Hepatocyte (in vitro differentiated cells): ENCODE measurements around the gene TOMM22. TPM values are rescaled to one million over a fixed set of nuclear protein-coding genes. Genes with fewer than 3 reads are reported as not detected.

ENCODE experiments used
- DNase-seq: peaks from one replicate; pipeline ENCODE4 v3.0.0-alpha.2; 2016; ENCODE audit warnings: low spot score
- H2AFZ ChIP-seq: fragments of 200-600 bp; sonication (generic); 2 replicates; pipeline ENCODE4 v1.6.0; 2016; ENCODE audit warnings: antibody characterized with exemption, mild to moderate bottlenecking
- H3K27ac ChIP-seq: fragments of 200-600 bp; sonication (generic); 2 replicates; pipeline ENCODE4 v1.5.1; 2016; ENCODE audit warnings: mild to moderate bottlenecking
- H3K27me3 ChIP-seq: fragments of 200-600 bp; sonication (generic); 2 replicates; pipeline ENCODE4 v1.6.1; 2016
- H3K36me3 ChIP-seq: fragments of 200-600 bp; sonication (generic); replicated peaks from 2 replicates; pipeline ENCODE4 v1.5.1; 2016; ENCODE audit warnings: low read depth; ENCODE audit not compliant: insufficient read depth
- H3K4me1 ChIP-seq: fragments of 200-600 bp; sonication (generic); 2 replicates; pipeline ENCODE4 v1.5.1; 2016; ENCODE audit warnings: mild to moderate bottlenecking, moderate library complexity; ENCODE audit not compliant: insufficient read depth
- H3K4me2 ChIP-seq: fragments of 200-600 bp; sonication (generic); 2 replicates; pipeline ENCODE4 v1.6.0; 2016
- H3K4me3 ChIP-seq: fragments of 200-600 bp; sonication (generic); 2 replicates; pipeline ENCODE4 v1.5.1; 2016; ENCODE audit warnings: mild to moderate bottlenecking
- H3K79me2 ChIP-seq: fragments of 200-600 bp; sonication (generic); 2 replicates; pipeline ENCODE4 v1.6.0; 2017; ENCODE audit warnings: mild to moderate bottlenecking
- H3K9me2 ChIP-seq: fragments of 200-600 bp; sonication (generic); replicated peaks from 2 replicates; pipeline ENCODE4 v1.6.0; 2017; ENCODE audit warnings: mild to moderate bottlenecking; ENCODE audit not compliant: insufficient read depth
- H3K9me3 ChIP-seq: fragments of 200-600 bp; sonication (generic); 2 replicates; pipeline ENCODE4 v1.5.1; 2016; ENCODE audit warnings: low read depth, mild to moderate bottlenecking
- H4K20me1 ChIP-seq: fragments of 200-600 bp; sonication (generic); 2 replicates; pipeline ENCODE4 v1.6.0; 2016; ENCODE audit warnings: mild to moderate bottlenecking; ENCODE audit not compliant: insufficient read depth, poor library complexity, severe bottlenecking
- CTCF ChIP-seq: fragments of 200-600 bp; sonication (generic); IDR thresholded peaks from 2 replicates; pipeline ENCODE4 v1.5.1; 2016; ENCODE audit warnings: antibody characterized with exemption, mild to moderate bottlenecking; ENCODE audit not compliant: poor library complexity
- EZH2 ChIP-seq: fragments of 200-600 bp; sonication (generic); IDR thresholded peaks from 2 replicates; pipeline ENCODE4 v1.6.1; 2016; ENCODE audit warnings: antibody characterized with exemption, mild to moderate bottlenecking, borderline replicate concordance
- EZH2phosphoT487 ChIP-seq: fragments of 200-600 bp; sonication (generic); IDR thresholded peaks from one replicate; pipeline ENCODE4 v1.6.1; 2018; ENCODE audit warnings: antibody characterized with exemption, mild to moderate bottlenecking, low read depth, moderate library complexity; ENCODE audit not compliant: unreplicated experiment, severe bottlenecking
- WGBS: methylation state at CpG from one replicate; pipeline ENCODE4 v1.1.6; 2016; ENCODE audit warnings: low lambda C conversion rate; ENCODE audit errors: missing lambda C conversion rate; 5-methylcytosine and 5-hydroxymethylcytosine counted together
- polyA plus RNA-seq: library from polyadenylated mRNA; unstranded; fragments of >200 nt; fragmentation: Nextera tagmentation; extraction: Ambion mirVana; gene quantifications from 2 replicates; pipeline ENCODE4 v1.2.1, GENCODE V29; 2016
- total RNA-seq: library from RNA; depleted of rRNA; stranded (reverse); fragments of >200 nt; gene quantifications from 2 replicates; pipeline ENCODE4 v1.2.3, GENCODE V29; 2014

Gene TOMM22
- total and polyA plus RNA-seq, 2 experiments from 2014 or later: 57.7 to 80.3 TPM

GRCh38 chr22:38704654-38705234 lies 23.0 kb downstream of the TOMM22 start:
- Histone ChIP-seq H3K27ac (peak overlapping the region; percentile 77), H3K4me1 (peaks cover 22% of the 10 kb centered on the region), H3K9me3 (no peaks in the 10 kb centered on the region), H3K9me2 (no peaks in the 10 kb centered on the region), H2AFZ (peak overlapping the region; percentile 1), H3K4me2 (peak overlapping the region; percentile 69), H3K36me3 (no peaks in the 10 kb centered on the region), H3K79me2 (peaks cover 42% of the 10 kb centered on the region), H3K27me3 (no peaks in the 10 kb centered on the region), H4K20me1 (peaks cover 33% of the 10 kb centered on the region), H3K4me3 (no peak overlapping the region)
- TF ChIP-seq EZH2phosphoT487: no peak
- no peak for TF ChIP-seq EZH2
- no peak for TF ChIP-seq CTCF
- WGBS: 20% methylated on average over 10 of the region's 10 CpGs
- no peak for DNase-seq

- H3K79me2 ChIP-seq: peaks cover 42% of the 10 kb centered on the region
- H2AFZ ChIP-seq: peak within 1 kb of the TSS; percentile 43
- H3K4me2 ChIP-seq: peak within 1 kb of the TSS; percentile 90
- H3K9me3 ChIP-seq: no peaks in the 10 kb centered on the region
- peaks cover 40% of the 10 kb centered on the region for H4K20me1 ChIP-seq
- H3K4me3 ChIP-seq: peak within 1 kb of the TSS; percentile 23
- TF ChIP-seq CTCF: no peak
- TF ChIP-seq EZH2phosphoT487: no peak
- TF ChIP-seq EZH2: no peak
- peak within 1 kb of the TSS; percentile 83 for H3K27ac ChIP-seq
- H3K9me2 ChIP-seq: no peaks in the 10 kb centered on the region
- WGBS: under 1% methylated on average over 55 of the region's 55 CpGs
- H3K4me1 ChIP-seq: peaks cover 22% of the 10 kb centered on the region
- DNase-seq: peak; percentile 100
- no peaks in the 10 kb centered on the region for H3K36me3 ChIP-seq
- no peaks in the 10 kb centered on the region for H3K27me3 ChIP-seq
Measured at GRCh38 chr22:38705235-38706100, 23.7 kb downstream of the TOMM22 start, which contains the start of gene GTPBP1. GTPBP1 (plus strand) TSS chr22:38705944; CDS start chr22:38705956, 12 bp downstream.

GRCh38 chr22:38706101-38706900 lies 24.5 kb downstream of the TOMM22 start:
- H3K27ac ChIP-seq: peak overlapping the region; percentile 83
- H3K4me1 ChIP-seq: peaks cover 22% of the 10 kb centered on the region
- H2AFZ ChIP-seq: peak overlapping the region; percentile 43
- peak overlapping the region; percentile 23 for H3K4me3 ChIP-seq
- no peaks in the 10 kb centered on the region for H3K9me2 ChIP-seq
- TF ChIP-seq CTCF (no peak), EZH2phosphoT487 (no peak), EZH2 (no peak)
- DNase-seq: peak; percentile 62
- H3K27me3 ChIP-seq: no peaks in the 10 kb centered on the region
- peak overlapping the region; percentile 90 for H3K4me2 ChIP-seq
- WGBS: 1% methylated on average over 39 of the region's 80 CpGs
- H3K9me3 ChIP-seq: no peaks in the 10 kb centered on the region
- peaks cover 47% of the 10 kb centered on the region for H4K20me1 ChIP-seq
- peaks cover 50% of the 10 kb centered on the region for H3K79me2 ChIP-seq
- no peaks in the 10 kb centered on the region for H3K36me3 ChIP-seq
